K562 (cell line): Measurements from ENCODE around the gene SLC6A16. TPM values are rescaled to one million over a fixed set of nuclear protein-coding genes. Genes with fewer than 3 reads are reported as not detected.
A peak's percentile ranks its signal among the peaks of the same experiment; 100 is the strongest.

Source experiments
- ATAC-seq: fragments of 200-7000 bp; cut with Tn5 transposase; 3 replicates; pipeline ENCODE4 v1.9.1; 2020; ENCODE audit warnings: moderate library complexity
- BruUV-seq: library from RNA; stranded (reverse); fragments of 400-500 nt; replicated peaks from 2 replicates; lab custom pipeline; 2021; lab: Mats Ljungman, UMichigan
- CTCF ChIA-PET: fragments of 300-600 bp; formaldehyde crosslinking; extraction: SDS; loops from one replicate; lab custom pipeline; 2021; ENCODE audit warnings: low intra/inter-chr PET ratio; lab: Yijun Ruan, JAX
- POLR2A ChIA-PET: fragments of 300-600, 350-650 bp; sonication (Branson Sonifier 250); formaldehyde crosslinking; extraction: SDS; loops from one replicate; lab custom pipeline; 2021; ENCODE audit warnings: antibody characterized with exemption, inconsistent platforms; lab: Yijun Ruan, JAX
- DNase-seq, 4 experiments: peaks; one replicate each; pipeline versions ENCODE4 v3.0.0 to v3.0.0-alpha.2; 2011 to 2018; ENCODE audit warnings: low spot score in 3 of 4, mixed read lengths in 3 of 4; ENCODE audit errors: extremely low read depth in 1 of 4
- FAIRE-seq: peaks from 2 replicates; lab custom pipeline; 2011; peaks lifted over from hg19 to GRCh38; lab: Jason Lieb, UNC
- H2AFZ ChIP-seq: 2 replicates; pipeline ENCODE4 v1.6.0; 2011; ENCODE audit warnings: low read depth, low read length, control low read depth, inconsistent platforms
- H3K27ac ChIP-seq: fragments of 200-600 bp; 3 replicates; pipeline ENCODE4 v1.8.0; 2011; ENCODE audit warnings: low read depth, mild to moderate bottlenecking, control low read depth, inconsistent platforms, low read length, moderate library complexity, mixed read lengths; ENCODE audit errors: extremely low read depth
- H3K27me3 ChIP-seq, 2 experiments: fragments of 300-600 bp in 1 of 2; 2 replicates in 1 of 2; 3 replicates in 1 of 2; pipeline versions ENCODE4 v1.6.0 to v1.8.0; 2011; ENCODE audit warnings: inconsistent platforms in 2 of 2, low read length in 2 of 2, mild to moderate bottlenecking in 1 of 2, mixed read lengths in 1 of 2, moderate library complexity in 1 of 2; ENCODE audit not compliant: control insufficient read depth in 2 of 2, insufficient read depth in 2 of 2
- H3K36me3 ChIP-seq: fragments of 300-600 bp; 3 replicates; pipeline ENCODE4 v1.8.0; 2011; ENCODE audit warnings: mild to moderate bottlenecking, low read length, inconsistent platforms; ENCODE audit not compliant: control insufficient read depth, insufficient read depth
- H3K4me1 ChIP-seq, 2 experiments: fragments of 200-600 bp in 1 of 2; replicated peaks in 1 of 2; 2 replicates in 1 of 2; 3 replicates in 1 of 2; pipeline versions ENCODE4 v1.5.1 to v1.8.0; 2011; ENCODE audit warnings: inconsistent platforms in 2 of 2, low read length in 2 of 2, mild to moderate bottlenecking in 1 of 2, mixed read lengths in 1 of 2, moderate library complexity in 1 of 2; ENCODE audit not compliant: control insufficient read depth in 2 of 2, insufficient read depth in 2 of 2
- H3K4me2 ChIP-seq: 2 replicates; pipeline ENCODE4 v1.6.1; 2011; ENCODE audit warnings: low read length, control low read depth, inconsistent platforms, mixed read lengths; ENCODE audit not compliant: insufficient read depth
- H3K4me3 ChIP-seq: fragments of 200-600 bp; sonication (generic), shearing (Covaris generic); 2 replicates; pipeline ENCODE4 v1.5.1; 2016; ENCODE audit warnings: control low read depth, inconsistent platforms
- H3K79me2 ChIP-seq: fragments of 200-600 bp; 3 replicates; pipeline ENCODE4 v1.8.0; 2011; ENCODE audit warnings: low read length, inconsistent platforms; ENCODE audit not compliant: control insufficient read depth, insufficient read depth
- H3K9ac ChIP-seq, 2 experiments: 2 replicates each; pipeline versions ENCODE4 v1.6.0 to v1.6.1; 2011; ENCODE audit warnings: low read depth in 2 of 2, low read length in 2 of 2, control low read depth in 1 of 2, inconsistent platforms in 1 of 2, mild to moderate bottlenecking in 1 of 2, mixed read lengths in 1 of 2; ENCODE audit not compliant: insufficient read depth in 1 of 2
- H3K9me1 ChIP-seq: one replicate; pipeline ENCODE4 v1.6.0; 2011; ENCODE audit warnings: inconsistent platforms, mild to moderate bottlenecking, low read length, moderate library complexity; ENCODE audit not compliant: control insufficient read depth, insufficient read depth
- H3K9me3 ChIP-seq: replicated peaks from 2 replicates; pipeline ENCODE4 v1.5.1; 2011; ENCODE audit warnings: low read depth, low read length, inconsistent platforms; ENCODE audit not compliant: control insufficient read depth, insufficient read depth
- H4K20me1 ChIP-seq: replicated peaks from 2 replicates; pipeline ENCODE4 v1.6.1; 2011; ENCODE audit warnings: low read length, inconsistent platforms, mixed read lengths; ENCODE audit not compliant: control insufficient read depth, insufficient read depth
- ATF3 ChIP-seq, 2 experiments: fragments of 450-650 bp in 1 of 2; sonication (generic) in 1 of 2; formaldehyde crosslinking in 1 of 2; IDR thresholded peaks in 1 of 2; conservative IDR thresholded peaks in 1 of 2; 2 replicates each; pipeline versions ENCODE4 v1.6.1 to v1.8.1; 2016 to 2023; ENCODE audit warnings: mild to moderate bottlenecking in 2 of 2, moderate library complexity in 2 of 2, inconsistent platforms in 1 of 2, missing genetic modification reagents in 1 of 2
- CEBPB ChIP-seq: fragments of 450-650 bp; IDR thresholded peaks from 2 replicates; pipeline ENCODE4 v1.6.1; 2016; ENCODE audit warnings: missing genetic modification characterization, missing compliant biosample characterization
- E2F8 ChIP-seq: fragments of 450-650 bp; IDR thresholded peaks from 2 replicates; pipeline ENCODE4 v1.7.1; 2018; ENCODE audit warnings: mild to moderate bottlenecking, low read depth; ENCODE audit not compliant: partially characterized antibody
- HDGF ChIP-seq: fragments of 450-650 bp; IDR thresholded peaks from 2 replicates; pipeline ENCODE4 v1.6.1; 2016
- LCOR ChIP-seq: sonication (generic); formaldehyde crosslinking; IDR thresholded peaks from 2 replicates; pipeline ENCODE4 v1.8.0; 2022; ENCODE audit warnings: mild to moderate bottlenecking, missing genetic modification reagents
- MAFG ChIP-seq: fragments of 450-650 bp; conservative IDR thresholded peaks from 2 replicates; pipeline ENCODE4 v1.6.1; 2016; ENCODE audit warnings: missing genetic modification characterization, missing compliant biosample characterization
- MYBL2 ChIP-seq, 2 experiments: fragments of 450-650 bp in 1 of 2; sonication (generic) in 1 of 2; formaldehyde crosslinking in 1 of 2; IDR thresholded peaks; 2 replicates each; pipeline versions ENCODE4 v1.6.1 to v1.8.1; 2017 to 2022; ENCODE audit warnings: borderline replicate concordance in 1 of 2, inconsistent platforms in 1 of 2, low read depth in 1 of 2, mild to moderate bottlenecking in 1 of 2, missing genetic modification reagents in 1 of 2, moderate library complexity in 1 of 2
- POLR2H ChIP-seq: IDR thresholded peaks from 2 replicates; pipeline ENCODE4 v1.6.1; 2016; ENCODE audit warnings: missing genetic modification characterization, low read depth, mild to moderate bottlenecking, control low read depth, missing compliant biosample characterization, moderate library complexity
- TARDBP ChIP-seq: fragments of 450-650 bp; IDR thresholded peaks from 2 replicates; pipeline ENCODE4 v1.6.1; 2016
- TCF7L2 ChIP-seq: fragments of 150-350 bp; IDR thresholded peaks from 2 replicates; pipeline ENCODE4 v1.6.1; 2016; ENCODE audit warnings: low read depth, mild to moderate bottlenecking, low read length, moderate library complexity
- TRIM28 ChIP-seq: fragments of 450-650 bp; IDR thresholded peaks from 2 replicates; pipeline ENCODE4 v1.6.1; 2017
- ZFP1 ChIP-seq: fragments of 450-650 bp; formaldehyde crosslinking; IDR thresholded peaks from 2 replicates; pipeline ENCODE4 v1.4.0; 2020; ENCODE audit warnings: mild to moderate bottlenecking, mixed read lengths
- ZNF143 ChIP-seq: sonication (generic); formaldehyde crosslinking; IDR thresholded peaks from 2 replicates; pipeline ENCODE4 v1.9.0; 2022; ENCODE audit warnings: mild to moderate bottlenecking, missing genetic modification reagents
- ZNF408 ChIP-seq: fragments of 250-450 bp; sonication (Bioruptor Pico); IDR thresholded peaks from 2 replicates; pipeline ENCODE4 v1.4.0; 2020; ENCODE audit warnings: low read depth, mild to moderate bottlenecking, moderate library complexity
- ZNF445 ChIP-seq: fragments of 250-450 bp; sonication (Bioruptor Pico); IDR thresholded peaks from 2 replicates; pipeline ENCODE4 v1.4.0; 2020; ENCODE audit warnings: low read depth, mild to moderate bottlenecking, moderate library complexity
- ZNF696 ChIP-seq: fragments of 250-450 bp; sonication (Bioruptor Pico); conservative IDR thresholded peaks from 2 replicates; pipeline ENCODE4 v1.4.0; 2020; ENCODE audit warnings: mild to moderate bottlenecking, moderate library complexity
- ZNF75A ChIP-seq: fragments of 450-650 bp; formaldehyde crosslinking; IDR thresholded peaks from 2 replicates; pipeline ENCODE4 v1.4.0; 2020; ENCODE audit warnings: mild to moderate bottlenecking
- ZNF778 ChIP-seq: fragments of 450-650 bp; formaldehyde crosslinking; IDR thresholded peaks from 2 replicates; pipeline ENCODE4 v1.4.0; 2020; ENCODE audit warnings: mild to moderate bottlenecking, moderate library complexity
- WGBS: fragments of 100-300 bp; shearing (Covaris generic); methylation state at CpG from one replicate; pipeline ENCODE4 v1.1.6; 2016; ENCODE audit warnings: low coverage, mixed read lengths; ENCODE audit not compliant: insufficient coverage; ENCODE audit errors: missing lambda C conversion rate; 5-methylcytosine and 5-hydroxymethylcytosine counted together
- in situ Hi-C: fragments of 300-500 bp; cut with MboI; formaldehyde crosslinking; loops from 4 replicates; pipeline ENCODE4 v1.15.0; 2018; ENCODE audit warnings: inconsistent platforms, mixed read lengths
- intact Hi-C: fragments of 100-400 bp; cut with micrococcal nuclease; formaldehyde crosslinking; loops from 2 replicates; pipeline ENCODE4 v1.14.2; 2022
- polyA plus RNA-seq, 8 experiments: library from polyadenylated mRNA; depleted of rRNA in 4 of 8; stranded (reverse) in 5 of 8; unstranded in 3 of 8; fragments of >200 nt; fragmentation: Nextera tagmentation in 2 of 8; fragmentation: Illumina TruSeq in 1 of 8; extraction: Ambion mirVana in 2 of 8; extraction: Trizol in 1 of 8; gene quantifications; 2 replicates each; pipeline versions ENCODE4 v1.2.1 to v1.2.3, GENCODE V29; 2011 to 2014; ENCODE audit warnings: inconsistent platforms in 1 of 8, missing spikeins in 1 of 8
- total RNA-seq, 7 experiments: library from RNA; depleted of rRNA in 6 of 7; stranded (reverse); fragments of >200 nt in 6 of 7; fragmentation: Illumina TruSeq in 2 of 7; extraction: Trizol in 2 of 7; gene quantifications; 2 replicates each; pipeline versions ENCODE4 v1.2.1 to v1.2.3, GENCODE V29; 2011 to 2021; ENCODE audit warnings: low replicate concordance in 1 of 7

Gene SLC6A16
- total and polyA plus RNA-seq, 9 of the 15 experiments (the other 6 are each of a cell fraction or from before 2014, with no cell fraction given), result 0.05 to 0.95 (median 0.36) TPM

GRCh38 chr19:49371184-49371583 is 46.2 kb upstream of the SLC6A16 start:
- Histone ChIP-seq H3K27me3 (no peaks in the 10 kb centered on the region), H3K4me1 (peaks cover 0 to 8% of the 10 kb centered on the region in 2 experiments; a peak in 2 of 5 replicates), H3K4me2 (no peak overlapping the region), H4K20me1 (no peaks in the 10 kb centered on the region), H3K36me3 (no peaks in the 10 kb centered on the region), H2AFZ (no peak overlapping the region), H3K9ac (no peak overlapping the region), H3K9me3 (peaks cover 7% of the 10 kb centered on the region; the same call in 1 of the 2 replicates), H3K4me3 (no peak overlapping the region), H3K79me2 (no peaks in the 10 kb centered on the region), H3K9me1 (no peaks in the 10 kb centered on the region), H3K27ac (no peak overlapping the region)
- 17% methylated on average over 3 of the region's 3 CpGs for WGBS
- FAIRE-seq, result peak; percentile 29
- CTCF ChIA-PET, result no interaction called here
- no peak for DNase-seq
- in situ Hi-C loops, result no loop called here
- no TSS peak for BruUV-seq
- ATAC-seq, result no peak
- POLR2A ChIA-PET, result interaction anchor here (1.5 kb wide), 1 partner anchor 39 kb away, joined by 3 read pairs; no protein-coding TSS in a partner anchor
- intact Hi-C loops, result no loop called here
- TF ChIP-seq HDGF (no peak), ZNF408 (CRISPR knock-in tag) (no peak), E2F8 (no peak), LCOR (no peak), ZFP1 (CRISPR knock-in tag) (no peak), ZNF696 (CRISPR knock-in tag) (no peak), ZNF75A (CRISPR knock-in tag) (no peak), TCF7L2 (no peak), ZNF778 (CRISPR knock-in tag) (no peak), ZNF445 (CRISPR knock-in tag) (no peak), MAFG (tag) (no peak), CEBPB (tag) (peak; percentile 63), ATF3 (IDR thresholded peaks at IDR 0.05) (peak; percentile 73), ATF3 (CRISPR knock-in tag; conservative IDR thresholded peaks at IDR 0.05) (no peak), MYBL2 (IDR thresholded peaks at IDR 0.05; ENCODE audit: low read depth) (no peak), MYBL2 (CRISPR knock-in tag; IDR thresholded peaks at IDR 0.05; ENCODE audit: borderline replicate concordance) (no peak), POLR2H (no peak), TARDBP (no peak), TRIM28 (no peak), ZNF143 (CRISPR knock-in tag) (no peak)
